Activated CD8-positive, alpha-beta T cell treated with anti-CD3 and anti-CD28 coated beads for 36 hours (primary cell): ENCODE measurements around the gene ATRX. TPM values are rescaled to one million over a fixed set of nuclear protein-coding genes. Genes with fewer than 3 reads are reported as not detected.

Experiments
- ATAC-seq: fragments of 200-7000 bp; cut with Tn5 transposase; one replicate; pipeline ENCODE4 v1.10.0; 2021; ENCODE audit warnings: mild to moderate bottlenecking, moderate library complexity
- CTCF ChIA-PET: fragments of 350-600 bp; sonication (Branson Sonifier 250); formaldehyde crosslinking; loops from one replicate; lab custom pipeline; 2021; ENCODE audit warnings: antibody characterized with exemption; lab: Charles Lee
- POLR2A ChIA-PET: fragments of 350-600 bp; sonication (Branson Sonifier 250); formaldehyde crosslinking; loops from one replicate; lab custom pipeline; 2021; ENCODE audit warnings: antibody characterized with exemption; lab: Charles Lee
- DNase-seq: peaks from one replicate; pipeline ENCODE4 v3.0.0-alpha.2; 2020
- H3K27ac Mint-ChIP-seq: one replicate; pipeline ENCODE4 v1.8.0; 2021; ENCODE audit warnings: mild to moderate bottlenecking, mixed read lengths
- H3K27me3 Mint-ChIP-seq: one replicate; pipeline ENCODE4 v1.8.0; 2021; ENCODE audit warnings: mixed read lengths
- H3K36me3 Mint-ChIP-seq: one replicate; pipeline ENCODE4 v1.8.0; 2021; ENCODE audit warnings: low read depth, mixed read lengths
- H3K4me1 Mint-ChIP-seq: one replicate; pipeline ENCODE4 v1.8.0; 2021; ENCODE audit warnings: low read depth, mixed read lengths
- H3K4me3 Mint-ChIP-seq: one replicate; pipeline ENCODE4 v1.8.0; 2021; ENCODE audit warnings: mild to moderate bottlenecking, moderate library complexity, mixed read lengths
- H3K9me3 Mint-ChIP-seq: one replicate; pipeline ENCODE4 v1.8.0; 2021; ENCODE audit warnings: mixed read lengths
- CTCF ChIP-seq: fragments of 200-600 bp; IDR thresholded peaks from one replicate; pipeline ENCODE4 v1.8.0; 2022; ENCODE audit warnings: antibody characterized with exemption, mild to moderate bottlenecking
- intact Hi-C: fragments of 100-400 bp; cut with micrococcal nuclease; formaldehyde crosslinking; loops from one replicate; pipeline ENCODE4 v1.10.0; 2022
- total RNA-seq, 2 experiments: library from RNA; stranded (reverse); gene quantifications; one replicate each; pipeline ENCODE4 v1.2.3, GENCODE V29; 2021

Gene ATRX
- total RNA-seq, 2 experiments from 2014 or later, result 51.6 to 60.9 TPM

- Mint-ChIP-seq H3K4me1 (peaks cover 19% of the 10 kb centered on the region), H3K27me3 (no peaks in the 10 kb centered on the region), H3K27ac (no peak overlapping the region), H3K36me3 (peaks cover 7% of the 10 kb centered on the region), H3K9me3 (no peaks in the 10 kb centered on the region), H3K4me3 (no peak overlapping the region)
- DNase-seq (no peak), ATAC-seq (no peak)
- intact Hi-C loops, result no loop called here
- CTCF ChIA-PET, result no interaction called here
- POLR2A ChIA-PET, result no interaction called here
- no peak for TF ChIP-seq CTCF
These were observed 36.3 kb downstream of the ATRX start for GRCh38 chrX:77749695-77750094.

- peak overlapping the region; percentile 78 for H3K27ac Mint-ChIP-seq
- peaks cover 8% of the 10 kb centered on the region for H3K36me3 Mint-ChIP-seq
- H3K4me1 Mint-ChIP-seq, result peaks cover 53% of the 10 kb centered on the region
- no peak for DNase-seq
- ChIA-PET POLR2A (no interaction called here), CTCF (no interaction called here)
- intact Hi-C loops, result no loop called here
- H3K27me3 Mint-ChIP-seq, result no peaks in the 10 kb centered on the region
- TF ChIP-seq CTCF, result no peak
- H3K4me3 Mint-ChIP-seq, result no peak overlapping the region
- no peaks in the 10 kb centered on the region for H3K9me3 Mint-ChIP-seq
- ATAC-seq, result no peak
These were observed 42.3 kb downstream of the ATRX start for GRCh38 chrX:77743720-77744119.

- CTCF ChIA-PET, result no interaction called here
- intact Hi-C loops, result no loop called here
- H3K36me3 Mint-ChIP-seq, result peaks cover 8% of the 10 kb centered on the region
- H3K27me3 Mint-ChIP-seq, result no peaks in the 10 kb centered on the region
- no peak overlapping the region for H3K27ac Mint-ChIP-seq
- POLR2A ChIA-PET, result no interaction called here
- H3K4me3 Mint-ChIP-seq, result no peak overlapping the region
- no peak for TF ChIP-seq CTCF
- DNase-seq (no peak), ATAC-seq (no peak)
- H3K9me3 Mint-ChIP-seq, result no peaks in the 10 kb centered on the region
- H3K4me1 Mint-ChIP-seq, result peaks cover 51% of the 10 kb centered on the region
These were observed 43.1 kb downstream of the ATRX start for GRCh38 chrX:77742788-77743476.

- H3K4me3 Mint-ChIP-seq, result peak overlapping the region; percentile 21
- DNase-seq, result no peak
- CTCF ChIA-PET, result no interaction called here
- H3K27ac Mint-ChIP-seq, result peak overlapping the region; percentile 83
- peaks cover 43% of the 10 kb centered on the region for H3K4me1 Mint-ChIP-seq
- TF ChIP-seq CTCF, result no peak
- peaks cover 10% of the 10 kb centered on the region for H3K36me3 Mint-ChIP-seq
- POLR2A ChIA-PET, result no interaction called here
- ATAC-seq, result peak; percentile 51
- intact Hi-C loops, result no loop called here
- no peaks in the 10 kb centered on the region for H3K27me3 Mint-ChIP-seq
- peaks cover 2% of the 10 kb centered on the region for H3K9me3 Mint-ChIP-seq
These were observed 45.6 kb downstream of the ATRX start for GRCh38 chrX:77740376-77740905.

- Mint-ChIP-seq H3K27ac (no peak overlapping the region), H3K27me3 (no peaks in the 10 kb centered on the region), H3K4me3 (no peak overlapping the region), H3K4me1 (peaks cover 32% of the 10 kb centered on the region), H3K36me3 (peaks cover 2% of the 10 kb centered on the region), H3K9me3 (peaks cover 2% of the 10 kb centered on the region)
- intact Hi-C loops, result no loop called here
- DNase-seq (no peak), ATAC-seq (no peak)
- ChIA-PET CTCF (no interaction called here), POLR2A (no interaction called here)
- no peak for TF ChIP-seq CTCF
These were observed 52.7 kb downstream of the ATRX start for GRCh38 chrX:77733342-77733741.
